NCI-H128 (cell line): ENCODE data around the gene MOK.

Experiments
- DNase-seq: peaks from one replicate; lab custom pipeline; 2025; ENCODE audit not compliant: unreplicated experiment; lab: John Stamatoyannopoulos, UW

The MOK gene

GRCh38 chr14:102285106-102285505 lies 19.9 kb downstream of the MOK start:
- no peak for DNase-seq

- DNase-seq: no peak
Measured at GRCh38 chr14:102283631-102284129, 21.3 kb downstream of the MOK start.

GRCh38 chr14:102282751-102283465 lies 22.1 kb downstream of the MOK start:
- DNase-seq: no peak

GRCh38 chr14:102280376-102280962 lies 24.5 kb downstream of the MOK start:
- DNase-seq: no peak

GRCh38 chr14:102279688-102280348 lies 25.1 kb downstream of the MOK start:
- no peak for DNase-seq

GRCh38 chr14:102279282-102279681 lies 25.7 kb downstream of the MOK start:
- DNase-seq: no peak

- no peak for DNase-seq
Measured at GRCh38 chr14:102278631-102278935, 26.4 kb downstream of the MOK start.

- no peak for DNase-seq
Measured at GRCh38 chr14:102277874-102278630, 26.9 kb downstream of the MOK start.

- no peak for DNase-seq
Measured at GRCh38 chr14:102275866-102276265, 29.1 kb downstream of the MOK start.

- DNase-seq: no peak
Measured at GRCh38 chr14:102272392-102272791, 32.6 kb downstream of the MOK start.

- DNase-seq: no peak
Measured at GRCh38 chr14:102264775-102265174, 40.2 kb downstream of the MOK start.

GRCh38 chr14:102264355-102264754 lies 40.6 kb downstream of the MOK start:
- DNase-seq: no peak

GRCh38 chr14:102262929-102263462 lies 42.0 kb downstream of the MOK start:
- DNase-seq: no peak

GRCh38 chr14:102258136-102258535 lies 46.8 kb downstream of the MOK start:
- DNase-seq: no peak

- DNase-seq: no peak
Measured at GRCh38 chr14:102256716-102257115, 48.2 kb downstream of the MOK start.

GRCh38 chr14:102255401-102256190 lies 49.4 kb downstream of the MOK start:
- DNase-seq: no peak

GRCh38 chr14:102252834-102253801 lies 51.8 kb downstream of the MOK start:
- no peak for DNase-seq

GRCh38 chr14:102251161-102251560 lies 53.8 kb downstream of the MOK start:
- no peak for DNase-seq

- DNase-seq: no peak
Measured at GRCh38 chr14:102250636-102251035, 54.3 kb downstream of the MOK start.
